Fibroblast of skin of left quadriceps (primary cell): ENCODE results near the gene C1orf21.

Experiments used
- DNase-seq, 2 experiments: peaks; one replicate each; pipeline ENCODE4 v3.0.0-alpha.2; 2013; ENCODE audit warnings: low read depth in 2 of 2

C1orf21 gene

DNA sequence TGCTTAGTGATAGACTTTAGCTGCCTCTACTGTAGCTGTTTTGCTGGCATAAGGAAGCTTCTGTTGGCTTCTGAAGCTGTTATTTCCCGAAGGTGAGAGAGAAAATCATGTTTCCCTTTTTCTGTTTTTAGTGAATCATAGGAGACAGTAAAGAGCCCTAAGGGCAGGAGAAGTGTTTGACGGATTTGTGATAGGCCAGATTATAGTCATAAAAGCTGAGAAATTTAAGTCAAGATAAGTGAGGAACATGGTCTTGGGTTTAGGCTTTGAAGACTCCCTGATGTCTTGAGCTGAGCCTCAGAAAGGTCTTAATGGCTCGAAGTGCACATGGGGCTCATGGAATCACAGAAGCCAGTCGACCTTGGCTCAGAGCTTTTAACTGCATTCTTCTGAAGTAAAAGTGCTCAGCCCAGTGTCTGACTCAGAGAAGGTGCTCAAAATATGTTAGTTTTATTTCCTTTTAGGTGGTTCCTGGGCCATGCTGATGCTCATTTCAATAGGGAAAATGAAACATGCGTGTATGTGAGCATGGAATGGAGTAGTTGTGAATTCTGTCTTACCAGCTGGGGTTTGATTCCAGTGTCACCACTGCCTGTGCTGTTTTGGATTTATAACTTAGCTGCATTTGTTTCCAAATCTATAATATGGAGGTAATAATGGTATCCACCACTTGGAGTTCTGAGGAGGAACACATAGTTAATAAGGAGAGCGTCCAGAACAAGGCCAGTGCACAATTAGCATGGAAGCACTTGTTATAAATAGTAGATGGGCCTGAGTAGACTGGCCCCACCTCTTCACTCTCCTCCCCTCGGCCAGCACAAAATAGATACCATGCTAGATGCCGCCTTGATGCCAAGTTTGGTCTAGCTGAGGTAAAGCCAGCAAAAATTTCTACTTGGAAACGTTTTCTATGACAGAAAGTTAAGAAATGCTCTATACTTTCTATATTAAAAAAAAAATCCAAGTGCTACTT, 99.2 kb downstream of the C1orf21 start:
- DNase-seq: no peak

GRCh38 chr1:184486761-184487445, 100.1 kb downstream of the C1orf21 start:
- no peak for DNase-seq

GRCh38 chr1:184487531-184488193, 100.8 kb downstream of the C1orf21 start:
- DNase-seq: no peak

GRCh38 chr1:184489908-184490307, 103.1 kb downstream of the C1orf21 start:
- no peak for DNase-seq

DNA sequence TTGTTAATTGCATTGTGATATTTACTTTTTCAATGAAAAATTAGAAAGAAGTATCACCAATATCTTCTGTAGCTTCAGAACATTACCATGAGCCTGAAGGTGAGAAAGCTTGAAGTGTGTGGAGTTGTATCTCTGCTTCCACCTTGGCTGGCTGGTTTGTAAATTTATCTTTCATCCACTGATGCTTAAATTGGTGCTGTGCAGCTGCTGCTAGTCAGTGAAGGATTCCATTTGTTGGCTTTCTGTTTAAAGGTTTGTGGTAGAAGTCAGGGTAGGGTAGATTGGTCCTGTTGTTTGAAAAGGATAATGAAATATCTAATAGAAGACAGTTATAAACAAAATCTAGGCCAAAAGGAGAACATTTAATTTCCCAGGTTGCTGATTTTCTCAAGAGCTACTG, 105.7 kb downstream of the C1orf21 start:
- no peak for DNase-seq

- no peak for DNase-seq
Measured at GRCh38 chr1:184493987-184494388, 107.2 kb downstream of the C1orf21 start.

- no peak for DNase-seq
Measured at GRCh38 chr1:184494929-184495328, 108.1 kb downstream of the C1orf21 start.

DNA sequence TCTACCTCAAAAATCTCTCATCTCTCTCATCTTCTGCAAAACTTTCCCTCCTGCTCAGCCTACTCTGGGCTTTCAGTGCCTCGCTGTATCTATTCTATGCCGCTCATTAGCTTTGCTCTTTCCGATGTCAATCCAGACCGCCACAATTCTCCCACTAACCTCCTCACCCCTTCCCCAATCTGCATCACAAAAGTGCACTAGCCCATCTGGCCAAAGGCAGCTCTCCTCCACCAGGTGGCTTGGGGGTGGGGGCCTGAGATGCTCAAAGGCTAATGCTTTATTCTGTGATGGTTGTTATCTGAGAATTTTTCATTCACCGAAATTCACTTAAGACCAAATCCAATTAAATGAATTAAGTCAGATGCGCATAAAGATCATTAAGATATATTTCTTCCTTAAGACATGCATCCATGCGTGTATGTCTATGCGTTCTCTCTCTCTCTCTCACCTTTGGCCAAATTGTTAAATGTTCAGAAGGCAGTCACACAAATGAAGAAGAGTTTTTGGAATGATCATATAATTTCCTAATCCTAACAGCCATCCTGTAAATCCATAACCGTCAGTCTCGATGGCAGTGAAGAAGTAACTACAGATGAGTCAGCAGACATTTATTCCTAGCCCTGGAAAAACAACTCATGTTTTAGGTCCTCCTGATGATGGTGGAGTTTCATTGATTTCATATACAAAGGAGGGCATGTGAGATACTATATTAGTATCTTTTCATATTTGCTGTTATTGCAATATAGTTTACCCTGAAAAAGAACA, 111.3 kb downstream of the C1orf21 start:
- DNase-seq: no peak

GRCh38 chr1:184499616-184500015, 112.8 kb downstream of the C1orf21 start:
- DNase-seq: no peak

DNA sequence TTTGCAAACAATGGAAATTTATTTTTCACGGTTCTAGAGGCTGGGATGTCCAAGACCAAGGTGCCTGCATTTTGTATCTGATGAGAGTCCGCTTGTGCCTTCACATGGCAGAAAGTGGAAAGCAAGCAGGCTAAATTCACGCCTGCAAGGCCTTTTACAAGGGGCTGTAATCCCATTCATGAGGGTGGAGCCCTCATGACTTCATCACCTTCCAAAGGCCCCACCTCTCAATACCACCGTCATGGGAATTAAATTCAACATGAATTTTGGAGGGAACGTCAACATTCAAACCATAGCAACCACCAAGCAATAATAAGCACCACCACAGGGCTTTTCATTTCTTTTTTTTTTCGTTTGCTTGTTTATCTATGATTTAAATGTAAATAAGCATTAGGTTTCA, 115.3 kb downstream of the C1orf21 start:
- no peak for DNase-seq

GRCh38 chr1:184503221-184503749, 116.5 kb downstream of the C1orf21 start:
- no peak for DNase-seq

DNA sequence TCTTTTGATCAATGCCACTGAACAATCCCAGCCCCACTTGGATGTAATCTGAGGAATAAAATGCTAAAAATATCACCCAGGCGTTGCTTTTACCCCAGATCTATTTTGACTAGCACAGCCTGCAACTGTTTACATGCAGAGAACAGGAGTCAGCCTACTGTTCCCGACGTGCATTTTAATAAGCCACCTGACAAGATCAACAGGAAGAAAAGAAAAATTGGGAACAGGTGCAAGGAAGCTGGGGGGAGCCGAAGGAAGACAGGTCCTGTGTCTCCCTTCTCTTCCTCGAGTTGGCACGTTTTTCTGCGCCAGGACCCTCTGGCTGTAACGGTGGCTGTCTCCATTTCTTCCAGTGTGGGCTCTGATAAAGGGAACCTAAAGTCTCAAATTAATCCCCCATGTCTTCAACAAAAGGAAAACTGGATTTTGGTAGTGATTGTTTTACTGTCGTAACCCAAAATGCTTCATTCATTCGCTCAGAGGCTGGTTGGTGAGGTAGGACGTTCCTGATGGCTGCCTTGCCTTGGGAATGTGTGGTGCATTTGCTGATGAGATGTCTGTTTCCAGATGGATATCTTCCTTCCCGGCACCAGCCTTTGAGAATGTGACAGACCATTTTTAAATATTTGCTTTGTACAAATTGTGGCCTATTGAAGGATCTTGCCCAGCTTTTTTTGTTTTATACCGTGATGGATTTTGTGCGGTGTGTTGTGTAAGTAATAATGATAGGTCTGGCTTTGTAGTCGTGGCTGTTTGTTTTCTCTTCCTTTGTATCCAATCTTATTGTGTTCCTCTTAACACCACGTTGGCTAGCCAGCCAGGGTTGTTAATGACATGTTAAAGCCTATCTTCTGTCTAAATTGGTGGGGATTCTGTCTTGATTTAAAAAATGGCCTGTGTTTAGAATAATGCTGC, 117.5 kb downstream of the C1orf21 start:
- no peak for DNase-seq

DNA sequence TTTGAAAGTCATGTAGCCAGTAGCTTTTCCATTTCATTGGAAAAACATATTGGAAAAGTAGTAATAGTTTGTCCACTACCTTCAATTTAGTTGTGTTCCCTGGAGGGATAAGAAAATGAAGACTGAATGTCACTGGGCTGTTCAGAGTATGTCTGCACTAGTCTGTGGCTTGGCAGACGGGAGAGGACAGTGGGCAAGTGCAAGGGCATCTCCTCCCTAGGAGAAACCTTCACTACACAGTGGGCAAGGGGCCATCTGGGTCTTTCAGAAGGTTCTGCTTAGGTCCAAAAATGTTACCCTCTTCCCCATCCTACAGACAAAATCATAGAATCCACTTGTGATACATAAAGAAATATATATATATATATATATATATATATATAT, 118.1 kb downstream of the C1orf21 start:
- no peak for DNase-seq

DNA sequence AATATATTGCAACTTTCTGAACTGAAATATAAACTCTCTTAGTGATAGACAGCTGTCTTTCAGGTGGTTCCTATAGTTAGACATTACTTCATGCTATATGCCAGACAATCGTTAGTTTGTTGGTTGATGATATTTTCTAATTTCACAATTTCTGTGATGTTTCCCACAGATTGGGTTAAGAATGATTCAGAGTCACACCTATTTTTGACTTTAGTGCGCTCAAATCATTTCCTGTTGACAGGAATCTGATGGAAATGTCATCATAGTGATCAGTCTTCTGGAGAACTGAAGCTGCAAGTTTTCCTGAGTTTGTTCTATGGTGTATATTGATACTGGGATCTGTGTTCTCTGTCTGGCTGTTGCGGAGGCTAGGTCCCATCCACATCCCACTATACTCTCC, 119.7 kb downstream of the C1orf21 start:
- no peak for DNase-seq

GRCh38 chr1:184507165-184507564, 120.3 kb downstream of the C1orf21 start:
- DNase-seq: no peak

DNA sequence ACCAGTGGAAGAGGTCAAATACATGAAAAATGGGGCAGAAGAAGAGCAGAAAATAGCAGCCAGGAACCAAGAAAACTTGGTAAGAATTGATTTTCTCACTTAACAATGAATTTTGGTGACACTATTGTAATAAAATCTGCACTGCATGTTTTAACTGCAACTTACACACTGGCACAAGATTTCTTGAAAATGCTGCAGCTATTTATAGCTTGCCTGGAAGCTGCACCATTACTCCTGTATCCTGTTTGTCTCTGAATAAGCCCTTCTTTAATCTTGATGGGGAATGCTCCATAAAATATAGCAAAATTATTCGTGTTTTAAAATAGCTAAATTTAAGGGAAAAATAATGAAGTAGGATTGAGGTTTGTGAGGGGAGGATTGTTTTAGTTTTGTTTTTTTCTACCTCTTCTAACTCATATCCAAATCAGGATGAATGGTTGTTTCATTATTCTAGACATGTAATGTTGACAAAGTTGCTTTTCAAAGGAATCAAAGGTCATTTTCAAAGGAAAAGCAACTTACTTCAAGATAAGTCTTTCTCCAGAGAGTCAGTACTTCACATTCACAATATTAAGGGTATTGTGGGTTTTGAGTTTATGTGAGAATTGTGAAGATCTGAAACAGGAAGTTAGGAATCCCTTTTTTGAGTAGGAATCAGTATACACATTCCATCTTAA, 120.9 kb downstream of the C1orf21 start:
- DNase-seq: no peak

- no peak for DNase-seq
Measured at GRCh38 chr1:184509105-184509504, 122.3 kb downstream of the C1orf21 start.

GRCh38 chr1:184510110-184510509, 123.3 kb downstream of the C1orf21 start:
- DNase-seq: no peak

DNA sequence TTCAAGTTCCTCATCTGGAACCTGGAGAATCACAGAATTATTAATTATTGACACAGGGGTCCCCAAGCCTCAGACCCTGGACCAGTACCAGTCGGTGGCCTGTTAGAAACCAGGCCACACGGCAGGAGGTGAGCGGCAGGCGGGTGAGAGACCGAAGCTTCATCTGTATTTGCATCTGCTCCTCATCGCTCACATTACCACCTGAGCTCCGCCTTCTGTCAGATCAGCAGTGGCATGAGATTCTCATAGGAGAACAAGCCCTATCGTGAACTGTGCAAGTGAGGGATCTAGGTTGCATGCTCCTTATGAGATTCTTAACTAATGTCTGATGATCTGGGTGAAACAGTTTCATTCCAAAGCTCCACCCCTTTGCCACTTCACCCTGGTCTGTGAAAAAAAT, 125.9 kb downstream of the C1orf21 start:
- DNase-seq: no peak

- no peak for DNase-seq
Measured at GRCh38 chr1:184513421-184513820, 126.6 kb downstream of the C1orf21 start.
